Gastroesophageal sphincter (tissue), 4 donors: Measurements from ENCODE around the gene RTL10. TPM values are rescaled to one million over a fixed set of nuclear protein-coding genes. Genes with fewer than 3 reads are reported as not detected.

ENCODE experiments used
- ATAC-seq: fragments of 150-250 bp; one replicate; pipeline ENCODE4 v1.9.1; 2016; ENCODE audit warnings: mild to moderate bottlenecking, moderate library complexity
- H3K27ac ChIP-seq, 4 donors: fragments of 200-600 bp; sonication (generic) in 3 of 4; 1 replicate in 3 of 4; 2 replicates in 1 of 4; pipeline ENCODE4 v1.5.1; 2016 to 2019
- H3K27me3 ChIP-seq: fragments of 200-600 bp; sonication (generic); one replicate; pipeline ENCODE4 v1.5.1; 2019
- H3K36me3 ChIP-seq, 2 donors: fragments of 200-600 bp; sonication (generic); one replicate each; pipeline ENCODE4 v1.5.1; 2019; ENCODE audit warnings: control low read depth in 1 of 2
- H3K4me1 ChIP-seq, 3 donors: fragments of 200-600 bp; sonication (generic); 1 replicate in 2 of 3; 2 replicates in 1 of 3; pipeline ENCODE4 v1.5.1; 2016 to 2019; ENCODE audit warnings: control low read depth in 2 of 3
- H3K4me3 ChIP-seq, 2 donors: fragments of 200-600 bp; sonication (generic); one replicate each; pipeline ENCODE4 v1.5.1; 2019; ENCODE audit warnings: mild to moderate bottlenecking in 1 of 2, moderate library complexity in 1 of 2
- H3K9me3 ChIP-seq, 3 donors: fragments of 200-600 bp; sonication (generic); one replicate each; pipeline ENCODE4 v1.5.1; 2017 to 2019; ENCODE audit warnings: control low read depth in 2 of 3
- CTCF ChIP-seq, 4 experiments: fragments of 200-600 bp in 2 of 4; fragments of 450-650 bp in 2 of 4; sonication (generic) in 1 of 4; IDR thresholded peaks; one replicate each; pipeline ENCODE4 v1.5.1; 2017 to 2019; ENCODE audit warnings: antibody characterized with exemption in 4 of 4, mild to moderate bottlenecking in 2 of 4, moderate library complexity in 2 of 4
- EP300 ChIP-seq: sonication (generic); formaldehyde crosslinking; IDR thresholded peaks from one replicate; pipeline ENCODE4 v1.6.1; 2017; ENCODE audit warnings: antibody characterized with exemption, mild to moderate bottlenecking
- POLR2A ChIP-seq, 2 donors: fragments of 450-650 bp; IDR thresholded peaks; one replicate each; pipeline ENCODE4 v1.6.1; 2017; ENCODE audit warnings: antibody characterized with exemption in 2 of 2, mild to moderate bottlenecking in 2 of 2, moderate library complexity in 1 of 2
- POLR2AphosphoS5 ChIP-seq: sonication (generic); formaldehyde crosslinking; IDR thresholded peaks from one replicate; pipeline ENCODE4 v1.6.1; 2017; ENCODE audit warnings: antibody characterized with exemption
- WGBS, 2 donors: methylation state at CpG; one replicate each; pipeline ENCODE4 v1.1.5; 2018; ENCODE audit warnings: low coverage in 1 of 2; 5-methylcytosine and 5-hydroxymethylcytosine counted together
- total RNA-seq, 4 donors: library from RNA; depleted of rRNA; stranded (reverse); fragments of >200 nt; gene quantifications; one replicate each; pipeline ENCODE4 v1.1.0, GENCODE V29; 2016

RTL10 gene
- total RNA-seq, 4 donors from 2014 or later, result 6.6 to 15.9 (median 10.4) TPM

- 96% methylated on average over 5 of the region's 16 CpGs; no CpG with 5 or more reads in 1 of the 2 donors for WGBS, 2 donors
- no peak overlapping the region for H3K27ac ChIP-seq
- no peak overlapping the region for H3K4me3 ChIP-seq
- H3K9me3 ChIP-seq, result no peaks in the 10 kb centered on the region
- H3K36me3 ChIP-seq, result peaks cover 0 to 95% of the 10 kb centered on the region in 2 donors
- H3K4me1 ChIP-seq, result peaks cover 0 to 4% (median 0%) of the 10 kb centered on the region in 3 donors
- TF ChIP-seq EP300, result no peak
- no peak for TF ChIP-seq CTCF (IDR thresholded peaks at IDR 0.05)
- no peak for TF ChIP-seq POLR2A (IDR thresholded peaks at IDR 0.05)
- TF ChIP-seq POLR2AphosphoS5, result no peak
- no peaks in the 10 kb centered on the region for H3K27me3 ChIP-seq
- no peak for ATAC-seq
Observed at GRCh38 chr22:19897726-19898125, 43.1 kb upstream of the RTL10 start.

- no peak overlapping the region for H3K4me3 ChIP-seq
- peaks cover 0 to 93% of the 10 kb centered on the region in 2 donors for H3K36me3 ChIP-seq
- H3K27me3 ChIP-seq, result no peaks in the 10 kb centered on the region
- no CpG with 5 or more reads among the region's 15 CpGs for WGBS, 2 donors
- no peaks in the 10 kb centered on the region for H3K9me3 ChIP-seq
- peaks cover 0 to 13% (median 2%) of the 10 kb centered on the region in 3 donors for H3K4me1 ChIP-seq
- TF ChIP-seq POLR2AphosphoS5 (no peak), CTCF (IDR thresholded peaks at IDR 0.05) (no peak), POLR2A (IDR thresholded peaks at IDR 0.05) (no peak), EP300 (no peak)
- ATAC-seq, result no peak
- H3K27ac ChIP-seq, result no peak overlapping the region
Observed at GRCh38 chr22:19896665-19897355, 42.1 kb upstream of the RTL10 start.

GRCh38 chr22:19895160-19895849 is 40.6 kb upstream of the RTL10 start:
- WGBS, 2 donors, result 91 to 98% methylated on average over 4 to 6 of the region's 23 CpGs
- H3K9me3 ChIP-seq, result no peaks in the 10 kb centered on the region
- H3K36me3 ChIP-seq, result peaks cover 0 to 96% of the 10 kb centered on the region in 2 donors

GRCh38 chr22:19893363-19893762 is 38.7 kb upstream of the RTL10 start:
- Histone ChIP-seq H3K36me3 (peaks cover 0 to 93% of the 10 kb centered on the region in 2 donors), H3K9me3 (no peaks in the 10 kb centered on the region)
- TF ChIP-seq EP300, result no peak
- TF ChIP-seq CTCF (IDR thresholded peaks at IDR 0.05), result no peak
- TF ChIP-seq POLR2A (IDR thresholded peaks at IDR 0.05), result no peak
- TF ChIP-seq POLR2AphosphoS5, result no peak

More at GRCh38 chr22:19895160-19895849, 40.6 kb upstream of the RTL10 start:
- Histone ChIP-seq H3K4me3 (no peak overlapping the region), H3K4me1 (peaks cover 0 to 21% (median 5%) of the 10 kb centered on the region in 3 donors), H3K27ac (no peak overlapping the region), H3K27me3 (no peaks in the 10 kb centered on the region)
- TF ChIP-seq POLR2A (IDR thresholded peaks at IDR 0.05) (no peak), POLR2AphosphoS5 (no peak), EP300 (no peak), CTCF (IDR thresholded peaks at IDR 0.05) (no peak)
- no peak for ATAC-seq

More at GRCh38 chr22:19893363-19893762, 38.7 kb upstream of the RTL10 start:
- H3K27ac ChIP-seq, result peak overlapping the region in 1 of 4 donors; percentile 18
- H3K27me3 ChIP-seq, result no peaks in the 10 kb centered on the region
- WGBS, 2 donors, result no CpG with 5 or more reads among the region's 15 CpGs
- H3K4me3 ChIP-seq, result no peak overlapping the region
- ATAC-seq, result no peak
- H3K4me1 ChIP-seq, result peaks cover 0 to 21% (median 5%) of the 10 kb centered on the region in 3 donors
